Activated T-cell treated with anti-CD3 and anti-CD28 coated beads for 1 hour (primary cell): ENCODE data around the gene PHYKPL.
"Not testable (repeated sequence)": the region's sequence is repeated elsewhere in the genome, so short reads cannot be mapped to it uniquely, and the experiment has no call there.

ENCODE experiments used
- DNase-seq: peaks from one replicate; pipeline ENCODE4 v3.0.0-alpha.2; 2020; ENCODE audit warnings: low read depth

PHYKPL gene

GRCh38 chr5:178207183-178207916 lies 25.3 kb downstream of the PHYKPL start:
- no peak for DNase-seq

- DNase-seq = no peak
These were observed 26.2 kb downstream of the PHYKPL start for GRCh38 chr5:178206166-178207101.

GRCh38 chr5:178205749-178206047 lies 26.9 kb downstream of the PHYKPL start:
- no peak for DNase-seq

- peak; percentile 55 for DNase-seq
These were observed 27.5 kb downstream of the PHYKPL start for GRCh38 chr5:178204935-178205748.

GRCh38 chr5:178204182-178204934 lies 28.2 kb downstream of the PHYKPL start, which contains the start of gene HNRNPAB:
Gene HNRNPAB (plus strand): TSS chr5:178204533. CDS start chr5:178204838, 305 bp downstream.
- peak; percentile 93 for DNase-seq

- DNase-seq = no peak
These were observed 28.9 kb downstream of the PHYKPL start for GRCh38 chr5:178203670-178204181.

- no peak for DNase-seq
These were observed 30.1 kb downstream of the PHYKPL start for GRCh38 chr5:178202541-178202940.

GRCh38 chr5:178201927-178202235 lies 30.7 kb downstream of the PHYKPL start:
- no peak for DNase-seq

- no peak for DNase-seq
These were observed 31.2 kb downstream of the PHYKPL start for GRCh38 chr5:178201221-178201926.

- no peak for DNase-seq
These were observed 32.8 kb downstream of the PHYKPL start for GRCh38 chr5:178199581-178200434.

- no peak for DNase-seq
These were observed 33.9 kb downstream of the PHYKPL start for GRCh38 chr5:178198706-178199105.

- not testable (repeated sequence) for DNase-seq
These were observed 34.5 kb downstream of the PHYKPL start for GRCh38 chr5:178198151-178198550.

GRCh38 chr5:178196986-178197385 lies 35.6 kb downstream of the PHYKPL start:
- no peak for DNase-seq

- no peak for DNase-seq
These were observed 36.3 kb downstream of the PHYKPL start for GRCh38 chr5:178196281-178196812.

GRCh38 chr5:178194026-178194425 lies 38.6 kb downstream of the PHYKPL start:
- no peak for DNase-seq

GRCh38 chr5:178193251-178193809 lies 39.3 kb downstream of the PHYKPL start:
- no peak for DNase-seq

- DNase-seq = no peak
These were observed 39.8 kb downstream of the PHYKPL start for GRCh38 chr5:178192787-178193186.

- no peak for DNase-seq
These were observed 40.4 kb downstream of the PHYKPL start for GRCh38 chr5:178192244-178192643.

GRCh38 chr5:178191661-178192060 lies 40.9 kb downstream of the PHYKPL start:
- no peak for DNase-seq
